ENCODE data around the gene PCMTD2.
"Not testable (repeated sequence)": the region's sequence is repeated elsewhere in the genome, so short reads cannot be mapped to it uniquely, and the experiment has no call there.

PCMTD2 gene

DNA sequence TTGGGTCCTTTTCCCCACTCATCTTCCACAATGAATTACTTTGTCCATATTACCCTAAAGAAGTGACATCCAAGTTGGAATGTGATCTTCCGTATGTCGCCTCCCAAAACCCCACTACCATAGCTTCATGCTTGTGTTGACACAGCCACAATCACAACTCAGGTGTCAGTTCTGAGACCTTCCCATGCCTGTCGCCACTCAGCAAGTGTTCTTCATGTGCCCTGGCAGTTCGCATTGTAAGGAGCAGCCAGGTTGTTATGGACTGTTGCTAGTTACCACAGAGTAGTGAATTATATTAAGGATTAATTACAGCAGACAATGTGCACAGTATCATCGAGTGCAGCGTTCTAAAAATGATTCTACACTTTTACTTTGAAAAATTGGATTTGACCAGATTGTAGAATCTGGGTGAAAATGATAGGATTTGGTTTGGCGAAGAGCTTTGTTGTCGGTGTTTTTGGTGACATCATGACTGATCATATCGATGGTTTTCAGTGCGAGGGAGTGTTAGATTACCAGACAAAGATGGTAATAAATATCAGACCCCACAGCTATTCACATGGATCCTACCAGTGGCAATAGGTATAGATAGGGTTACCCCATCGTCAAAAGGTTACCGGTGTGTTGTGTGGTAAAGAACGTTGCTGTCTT, 1.7 kb downstream of the PCMTD2 start:
- no peak for DNase-seq

DNA sequence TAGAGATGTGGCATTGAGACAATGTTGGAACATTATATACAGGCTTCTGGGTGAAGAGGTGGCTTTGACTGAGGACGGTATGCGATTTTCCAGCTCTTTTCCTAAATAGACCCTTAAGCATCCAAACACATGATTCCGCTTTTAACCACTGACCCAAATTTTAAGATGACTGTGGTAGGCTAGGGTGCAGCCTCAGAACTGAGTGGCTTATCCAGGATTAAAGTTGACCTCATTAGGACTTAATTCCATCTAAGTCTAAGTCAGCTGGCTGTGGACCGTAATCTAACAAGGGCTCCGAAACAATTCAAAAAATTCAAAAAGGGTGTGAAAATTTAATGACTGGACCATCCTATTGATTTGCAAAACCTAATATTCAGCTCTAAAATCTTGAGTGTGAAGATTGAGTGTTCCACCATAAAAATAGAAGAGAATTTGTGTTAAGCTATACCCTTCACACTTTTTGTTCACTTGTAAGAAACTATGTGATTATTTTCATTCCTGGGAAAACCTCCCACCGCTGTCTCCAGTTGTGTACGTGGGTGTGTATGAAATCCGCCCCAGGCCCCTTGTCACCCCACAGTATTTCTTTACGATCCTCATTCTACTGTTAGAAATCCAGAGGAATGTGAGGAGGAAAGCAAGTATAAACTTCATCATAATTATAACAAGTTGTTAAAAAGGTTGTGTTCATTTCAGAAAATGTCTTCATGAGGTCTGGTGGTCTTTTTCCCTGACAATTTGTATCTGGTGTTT, 2.7 kb downstream of the PCMTD2 start:
- no peak for DNase-seq

DNA sequence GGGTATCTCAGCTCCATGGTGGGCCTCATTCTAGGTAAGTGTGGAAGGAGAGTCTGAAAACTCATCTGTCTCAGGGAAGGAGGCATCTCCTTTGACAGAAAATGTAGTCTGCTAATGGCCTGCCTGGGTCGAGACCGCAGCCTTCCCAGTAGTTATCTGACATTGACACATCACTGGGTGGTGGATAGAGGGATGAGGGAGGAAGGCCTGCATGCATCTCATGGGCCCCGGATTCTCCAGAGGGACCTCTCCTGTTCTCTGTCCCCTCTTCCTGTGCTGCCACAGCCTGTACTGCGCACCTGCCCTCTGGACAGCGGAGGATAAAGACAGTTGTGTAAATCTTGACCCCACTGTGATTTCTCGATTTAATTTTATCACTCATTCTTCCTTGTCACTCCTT, 4.7 kb downstream of the PCMTD2 start:
- DNase-seq: no peak

DNA sequence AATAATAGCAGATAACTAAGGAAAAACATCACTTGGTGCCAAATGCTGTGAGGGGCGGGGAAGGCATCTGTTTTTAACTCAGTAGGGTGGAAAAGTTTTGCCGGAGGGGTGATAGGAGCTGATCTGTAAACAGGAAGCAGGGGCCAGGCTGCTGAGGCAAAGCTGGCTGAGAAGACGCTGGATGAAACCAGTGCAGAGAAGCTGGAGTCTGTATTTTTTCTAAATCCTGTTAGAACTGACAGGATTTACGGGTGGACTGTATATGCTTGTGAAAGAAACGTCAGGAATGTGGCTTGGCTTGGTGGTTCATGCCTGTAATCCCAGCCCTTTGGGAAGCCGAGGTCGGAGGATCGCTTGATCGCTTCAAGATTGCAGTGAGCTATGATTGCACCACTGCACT, 5.6 kb downstream of the PCMTD2 start:
- DNase-seq: no peak

DNA sequence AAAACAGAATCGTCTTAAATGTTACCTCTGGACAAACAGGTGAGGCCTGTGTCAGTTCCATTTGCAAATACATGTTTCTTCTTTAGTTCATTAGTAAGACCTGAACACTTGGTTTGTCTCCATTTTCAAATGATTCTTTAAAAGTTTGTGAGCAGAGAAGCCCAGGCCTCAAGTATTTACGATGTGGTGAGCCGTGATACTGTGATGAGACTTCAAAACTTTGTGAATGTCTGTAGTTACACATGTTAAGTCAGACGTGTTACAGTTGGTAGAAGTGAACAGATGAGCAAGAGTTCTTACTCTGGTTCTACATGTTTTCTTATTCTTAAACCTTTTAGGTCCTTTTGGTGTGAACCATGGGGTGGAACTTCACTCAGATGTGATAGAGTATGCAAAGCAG, 8.5 kb downstream of the PCMTD2 start:
- no peak for DNase-seq

DNA sequence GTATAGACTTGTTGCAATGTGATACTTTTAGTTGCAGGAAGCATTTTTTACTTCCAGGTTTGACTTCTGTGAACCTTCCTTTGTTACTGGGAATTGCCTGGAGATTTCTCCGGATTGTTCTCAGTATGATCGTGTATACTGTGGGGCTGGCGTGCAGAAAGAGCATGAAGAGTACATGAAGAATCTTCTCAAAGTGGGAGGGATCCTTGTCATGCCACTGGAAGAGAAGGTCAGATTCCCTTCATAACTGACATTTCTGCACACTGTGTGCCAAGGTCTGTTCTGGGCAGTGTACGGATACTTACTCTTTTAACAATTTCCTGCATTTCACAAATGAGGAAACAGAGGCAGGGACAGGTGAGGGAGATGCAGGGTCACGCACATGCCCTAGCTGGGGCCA, 9.7 kb downstream of the PCMTD2 start:
- no peak for DNase-seq

DNA sequence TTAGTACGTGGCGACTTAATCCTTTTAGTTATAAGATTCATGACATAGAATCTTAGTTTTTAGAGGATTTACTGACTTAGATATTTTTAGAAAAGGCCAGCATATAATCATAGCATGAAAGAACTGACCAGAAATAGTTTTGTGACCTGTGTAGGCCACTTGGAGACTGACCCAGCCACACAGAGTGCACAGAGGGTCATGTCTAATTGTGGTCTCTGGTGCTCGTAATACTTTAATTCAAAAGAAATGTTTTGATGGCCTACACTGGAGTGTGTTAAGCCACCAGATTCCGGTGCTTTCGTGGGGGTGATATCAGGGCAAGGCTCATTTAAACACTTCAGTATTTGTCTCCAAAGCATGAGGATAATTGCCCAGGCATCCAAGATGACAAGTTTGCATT, 11.4 kb downstream of the PCMTD2 start:
- DNase-seq: no peak

DNA sequence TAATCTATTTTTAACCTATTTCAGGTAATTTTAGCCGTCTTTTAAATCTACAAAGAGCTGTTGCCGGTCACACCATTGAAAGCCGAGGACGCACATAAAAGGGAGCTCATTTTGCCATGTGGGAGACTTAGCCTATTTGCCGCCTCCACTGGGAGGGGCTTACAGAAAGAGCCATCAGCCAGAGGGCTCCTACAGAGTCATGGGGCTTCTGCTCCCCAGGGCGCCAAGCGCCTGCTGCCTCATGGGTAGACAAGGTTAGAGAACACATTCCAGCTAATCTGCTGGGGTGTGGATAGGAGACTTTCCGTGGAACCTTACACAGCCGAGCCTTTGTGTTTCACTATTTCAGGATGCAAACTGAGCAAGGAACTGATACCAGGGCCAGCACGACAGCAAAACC, 12.6 kb downstream of the PCMTD2 start:
- no peak for DNase-seq

DNA sequence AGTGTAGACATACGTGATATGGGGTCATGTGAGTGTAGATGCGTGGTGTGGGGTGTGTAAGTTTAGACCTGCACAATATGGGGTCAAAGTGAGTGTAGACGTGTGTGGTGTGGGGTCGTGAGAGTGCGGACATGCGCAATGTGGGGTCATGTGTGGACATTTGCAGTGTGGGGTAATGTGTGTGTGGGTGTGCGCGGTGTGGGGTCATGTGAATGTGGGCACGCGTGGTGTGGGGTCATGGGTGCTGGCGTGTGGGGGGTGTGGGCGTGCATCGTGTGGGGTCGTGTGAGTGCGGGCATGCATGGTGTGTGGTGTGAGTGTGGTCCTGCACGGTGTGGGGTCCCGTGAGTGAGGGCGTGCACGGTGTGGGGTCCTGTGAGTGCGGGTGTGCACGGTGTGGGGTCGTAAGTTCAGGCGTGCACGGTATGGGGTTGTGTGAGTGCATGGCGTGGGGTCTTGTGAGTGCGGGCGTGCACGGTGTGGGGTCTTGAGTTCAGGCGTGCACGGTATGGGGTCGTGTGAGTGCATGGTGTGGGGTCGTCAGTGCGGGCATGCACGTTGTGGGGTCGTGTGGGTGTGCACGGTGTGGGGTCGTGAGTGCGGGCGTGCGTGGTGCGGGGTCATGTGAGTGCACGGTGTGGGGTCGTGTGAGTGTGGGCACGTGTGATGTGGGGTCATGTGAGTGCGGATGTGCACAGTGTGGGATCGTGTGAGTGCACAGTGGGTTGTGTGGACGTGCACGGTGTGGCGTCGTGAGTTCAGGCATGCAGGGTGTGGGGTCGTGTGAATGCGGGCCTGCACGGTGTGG, 14.3 kb downstream of the PCMTD2 start:
- DNase-seq: no peak

DNA sequence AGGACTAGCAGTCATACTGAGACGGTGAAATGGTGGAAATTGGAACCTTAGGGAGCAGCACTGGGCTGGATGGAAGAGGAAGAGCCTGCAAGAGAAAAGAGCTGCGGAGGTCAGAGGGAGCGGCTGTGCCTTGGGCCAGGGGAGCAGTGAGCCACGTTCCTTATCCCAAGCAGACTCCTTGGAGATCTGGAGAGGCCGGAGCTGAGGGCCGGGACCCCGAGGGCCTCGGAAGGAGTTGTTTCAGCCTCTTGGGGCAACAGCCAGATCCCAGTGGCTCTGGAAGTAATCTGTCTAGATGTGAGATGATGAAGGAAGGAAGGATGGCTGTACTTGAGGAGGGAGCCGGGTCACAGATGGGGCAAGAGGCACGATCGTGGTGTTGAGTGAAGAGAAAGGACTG, 16.1 kb downstream of the PCMTD2 start:
- no peak for DNase-seq

DNA sequence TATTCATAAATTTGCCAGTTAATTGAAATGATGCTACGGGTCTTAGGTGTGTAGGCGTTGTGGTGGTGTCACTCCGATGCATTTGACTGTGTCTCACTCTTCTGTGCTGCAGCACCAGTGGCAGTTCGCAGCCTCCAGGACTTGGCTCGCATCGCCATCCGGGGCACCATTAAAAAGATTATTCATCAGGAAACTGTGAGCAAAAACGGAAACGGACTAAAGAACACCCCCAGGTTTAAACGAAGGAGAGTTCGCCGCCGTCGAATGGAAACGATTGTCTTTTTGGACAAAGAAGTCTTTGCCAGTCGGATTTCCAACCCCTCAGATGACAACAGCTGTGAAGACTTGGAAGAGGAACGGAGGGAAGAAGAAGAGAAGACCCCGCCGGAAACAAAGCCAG, 17.6 kb downstream of the PCMTD2 start:
- DNase-seq: no peak

DNA sequence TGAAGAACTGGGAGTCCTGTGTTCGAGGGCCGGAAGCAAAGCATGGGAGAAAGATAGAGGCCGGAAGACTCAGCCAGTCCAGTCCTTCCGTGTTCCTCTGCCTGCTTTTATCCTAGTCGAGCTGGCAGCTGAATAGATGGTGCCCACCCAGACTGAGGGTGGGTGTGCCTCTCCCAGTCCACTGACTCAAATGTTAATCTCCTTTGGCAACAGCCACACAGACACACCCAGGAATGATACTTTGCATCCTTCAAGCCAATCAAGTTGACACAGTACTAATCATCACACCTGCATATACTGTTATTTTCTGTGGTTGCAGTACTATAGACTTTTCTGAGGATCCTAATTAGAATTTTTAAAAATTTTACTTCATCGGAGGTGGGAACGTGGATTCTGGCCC, 21.3 kb downstream of the PCMTD2 start:
- DNase-seq: no peak

DNA sequence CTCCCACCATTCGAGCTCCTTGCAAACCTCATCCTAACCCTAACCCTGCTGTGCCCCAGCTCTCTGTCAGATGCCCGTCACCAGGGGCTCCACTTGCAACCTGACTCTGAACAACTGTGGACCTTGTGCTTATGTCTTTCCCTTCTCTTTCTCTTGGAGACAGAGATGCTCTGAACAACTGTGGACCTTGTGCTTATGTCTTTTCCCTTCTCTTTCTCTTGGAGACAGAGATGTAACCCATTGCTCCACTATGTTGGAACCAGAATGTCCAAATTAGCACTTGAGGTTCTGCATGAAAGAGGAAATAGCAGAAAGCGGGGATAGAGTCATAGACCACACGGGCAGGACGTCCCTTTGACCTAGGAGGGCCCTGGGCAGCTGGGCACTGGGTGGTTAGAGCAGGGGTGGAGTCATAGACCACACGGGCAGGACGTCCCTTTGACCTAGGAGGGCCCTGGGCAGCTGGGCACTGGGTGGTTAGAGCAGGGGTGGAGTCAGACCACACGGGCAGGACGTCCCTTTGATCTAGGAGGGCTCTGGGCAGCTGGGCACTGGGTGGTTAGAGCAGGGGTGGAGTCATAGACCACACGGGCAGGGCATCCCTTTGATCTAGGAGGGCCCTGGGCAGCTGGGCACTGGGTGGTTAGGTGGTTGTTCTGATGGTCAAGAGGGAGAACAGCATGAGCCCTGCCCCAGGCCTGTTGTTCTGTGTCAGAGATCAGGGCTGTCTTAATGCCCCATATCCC, 22.2 kb downstream of the PCMTD2 start:
- no peak for DNase-seq

DNA sequence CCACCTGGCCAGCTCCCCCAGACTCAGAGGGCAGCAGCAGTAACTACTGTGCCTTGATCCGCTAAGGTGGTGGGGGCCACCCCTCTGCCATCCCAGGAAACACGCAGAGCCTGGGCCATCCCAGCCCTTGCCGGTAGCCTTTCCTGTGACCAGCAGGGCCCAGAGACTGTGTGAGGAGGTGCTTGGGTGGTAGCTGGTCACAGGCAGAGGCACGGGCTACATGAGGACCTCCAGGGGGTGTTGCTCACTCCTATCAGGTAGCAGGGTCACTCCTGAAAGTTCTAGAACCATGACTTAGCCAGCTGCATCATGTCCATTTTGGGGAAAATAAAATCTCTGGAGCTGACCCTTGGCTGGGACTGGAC, 22.8 kb downstream of the PCMTD2 start:
- DNase-seq: no peak

DNA sequence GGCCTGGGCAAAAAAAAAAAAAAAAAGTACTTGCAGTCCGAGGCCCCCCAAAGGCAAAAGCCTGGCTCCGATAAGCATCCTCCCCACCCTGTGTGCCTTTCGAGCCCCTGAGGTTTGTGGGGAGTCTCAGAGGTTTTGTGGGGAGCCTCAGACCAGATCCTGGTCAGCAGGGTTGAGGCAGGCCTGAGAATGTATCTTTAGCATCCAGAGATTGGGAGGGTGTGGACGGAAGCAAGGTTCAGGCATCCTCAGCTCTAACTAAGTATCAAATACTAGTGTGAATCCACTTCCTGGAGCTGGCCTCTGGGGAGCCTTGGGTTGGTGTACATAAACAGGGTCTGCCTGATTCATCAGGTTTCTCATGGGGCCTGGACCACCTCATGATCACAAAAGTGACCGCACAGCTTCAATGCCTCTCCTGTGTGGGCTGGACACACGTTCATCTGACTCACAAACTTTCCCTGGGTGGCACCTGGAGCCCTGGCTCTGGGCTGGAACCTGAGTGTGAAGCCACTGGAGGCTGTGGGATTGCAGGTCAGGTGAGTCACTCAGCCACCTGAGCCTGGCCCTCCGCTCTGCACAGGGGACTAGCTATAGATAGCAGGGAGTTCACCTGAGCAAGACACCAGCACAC, 24.4 kb downstream of the PCMTD2 start:
- DNase-seq: no peak

DNA sequence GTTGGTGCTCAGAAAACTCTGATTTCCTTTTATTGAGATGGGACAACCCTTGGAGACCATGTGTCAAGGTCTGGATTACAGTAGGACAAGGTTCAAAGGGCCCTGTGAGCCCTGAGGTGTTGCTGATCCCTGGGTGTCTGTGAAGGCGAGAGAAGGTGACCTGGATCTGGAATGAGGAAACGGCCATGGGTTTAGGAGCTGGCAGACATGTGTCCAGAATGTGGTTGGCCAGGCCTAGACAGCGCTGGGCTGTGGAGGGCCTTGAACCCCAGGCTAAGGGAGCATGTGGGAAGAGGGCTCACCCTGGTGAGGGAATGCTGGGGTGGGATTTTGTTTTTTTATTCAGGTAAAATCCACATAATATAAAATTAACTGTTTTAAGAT, 24.9 kb downstream of the PCMTD2 start:
- DNase-seq: no peak

DNA sequence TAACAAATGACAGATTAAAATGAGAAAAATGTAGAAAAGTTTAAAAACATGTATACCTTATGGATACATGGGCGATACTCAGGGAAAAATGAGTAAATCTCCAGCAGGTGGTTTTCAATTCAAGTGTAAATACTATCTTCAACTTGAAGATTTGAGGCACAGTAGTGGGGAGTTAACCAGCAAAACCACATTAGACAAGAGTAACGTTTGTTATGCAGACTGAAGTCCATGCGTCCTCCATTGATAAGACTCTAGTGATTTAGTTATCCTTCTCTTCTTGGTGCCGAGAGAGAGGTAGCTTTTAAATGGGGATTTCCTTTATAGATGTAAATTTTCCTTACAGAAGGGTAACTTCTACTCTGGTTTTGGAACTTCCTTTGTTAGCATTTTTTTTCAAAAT, 28.1 kb downstream of the PCMTD2 start:
- DNase-seq: no peak

DNA sequence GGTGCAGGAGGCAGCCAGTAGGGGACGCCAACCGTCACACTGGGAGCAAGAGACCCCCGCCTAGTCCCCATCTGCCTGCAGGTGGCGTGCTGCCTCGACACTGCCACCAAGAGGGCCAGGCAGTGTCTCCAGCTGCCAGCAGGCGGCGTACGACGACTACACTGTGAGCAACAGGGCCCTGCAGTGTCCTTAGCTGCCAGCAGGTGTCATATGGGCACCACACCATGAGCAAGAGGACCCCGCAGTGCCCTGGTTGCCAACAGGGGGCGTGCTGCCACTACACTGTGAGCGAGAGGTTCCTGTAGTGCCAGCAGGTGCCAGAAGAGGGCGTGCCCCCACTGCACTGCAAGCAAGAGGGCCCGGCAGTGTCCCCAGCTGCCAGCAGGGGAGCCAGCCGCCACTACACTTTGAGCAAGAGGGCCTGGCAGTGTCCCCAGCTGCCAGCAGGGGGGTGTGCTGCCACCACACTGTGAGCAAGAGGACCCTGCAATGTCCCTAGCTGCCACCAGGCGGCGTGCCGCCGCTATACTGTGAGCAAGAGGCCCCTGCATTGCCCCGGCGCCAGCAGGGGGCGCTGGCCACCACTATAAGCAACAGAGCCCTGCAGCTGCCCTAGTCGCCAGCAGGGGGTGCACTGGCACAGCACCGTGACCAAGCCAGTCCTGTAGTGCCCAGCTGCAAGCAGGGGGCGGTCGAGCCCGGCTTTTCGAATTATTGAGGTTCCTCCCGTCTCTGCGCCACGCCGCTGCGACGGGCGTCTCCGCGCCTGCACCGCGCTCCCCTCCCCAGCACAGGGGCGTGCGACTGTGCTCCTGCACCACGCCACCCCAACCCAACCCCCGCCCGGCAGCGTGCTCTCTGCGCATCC, 30.3 kb downstream of the PCMTD2 start:
- DNase-seq: peak; percentile 86

DNA sequence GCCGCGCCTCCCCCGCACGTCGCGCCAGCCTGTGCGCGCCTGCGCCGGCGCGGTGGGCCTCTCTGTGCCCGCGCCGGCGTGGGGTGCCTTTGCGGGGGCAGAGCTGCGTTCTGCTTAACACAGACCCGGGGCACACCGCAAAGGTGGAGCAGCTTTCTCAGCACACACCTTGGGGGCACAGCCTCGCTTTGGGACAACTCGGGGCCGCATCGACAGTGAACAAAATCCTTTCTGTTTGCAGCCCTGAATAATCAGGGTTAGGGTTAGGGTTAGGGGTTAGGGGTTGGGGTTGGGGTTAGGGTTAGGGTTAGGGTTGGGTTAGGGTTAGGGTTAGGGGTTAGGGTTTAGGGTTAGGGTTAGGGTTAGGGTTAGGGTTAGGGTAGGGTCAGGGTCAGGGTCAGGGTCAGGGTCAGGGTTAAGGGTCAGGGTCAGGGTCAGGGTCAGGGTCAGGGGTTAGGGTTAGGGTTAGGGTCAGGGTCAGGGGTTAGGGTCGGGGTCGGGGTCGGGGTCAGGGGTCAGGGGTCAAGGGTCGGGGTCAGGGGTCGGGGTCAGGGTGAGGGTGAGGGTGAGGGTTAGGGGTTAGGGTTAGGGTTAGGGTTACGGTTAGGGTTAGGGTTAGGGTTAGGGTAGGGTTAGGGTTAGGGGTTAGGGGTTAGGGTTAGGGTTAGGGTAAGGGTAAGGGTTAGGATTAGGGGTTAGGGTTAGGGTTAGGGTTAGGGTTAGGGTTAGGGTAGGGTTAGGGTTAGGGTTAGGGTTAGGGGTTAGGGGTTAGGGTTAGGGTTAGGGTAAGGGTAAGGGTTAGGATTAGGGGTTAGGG, 31.1 kb downstream of the PCMTD2 start:
- DNase-seq: not testable (repeated sequence)

DNA sequence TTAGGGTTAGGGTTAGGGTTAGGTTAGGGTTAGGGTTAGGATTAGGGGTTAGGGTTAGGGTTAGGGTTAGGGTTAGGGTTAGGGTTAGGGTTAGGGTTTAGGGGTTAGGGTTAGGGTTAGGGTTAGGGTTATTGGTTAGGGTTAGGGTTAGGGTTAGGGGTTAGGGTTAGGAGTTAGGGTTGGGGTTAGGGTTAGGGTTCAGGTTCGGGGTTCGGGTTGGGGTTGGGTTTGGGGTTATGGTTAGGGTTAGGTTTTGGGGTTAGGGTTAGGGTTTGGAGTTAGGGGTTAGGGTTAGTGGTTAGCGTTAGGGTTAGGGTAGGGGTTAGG, 31.7 kb downstream of the PCMTD2 start:
- DNase-seq: not testable (repeated sequence)

DNA sequence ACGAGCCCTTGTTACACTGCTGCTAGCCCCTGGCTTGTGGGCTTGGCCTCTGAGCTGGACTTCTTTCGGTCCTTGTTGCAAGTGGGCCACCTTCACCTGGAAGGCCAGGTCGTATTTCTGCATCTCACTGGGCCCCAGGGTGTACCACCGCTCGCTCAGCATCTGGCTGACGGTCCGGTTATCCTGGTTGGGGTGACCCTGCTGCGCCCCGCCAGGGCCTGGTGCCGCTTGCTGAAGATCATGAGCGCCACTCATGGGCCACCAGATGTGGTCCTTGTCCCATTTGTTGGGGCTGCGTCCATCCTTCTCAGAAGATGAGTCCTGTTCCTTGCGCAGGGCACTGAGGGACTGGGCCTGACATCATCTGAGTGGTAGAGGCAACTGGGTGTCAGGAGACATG, 36.6 kb downstream of the PCMTD2 start:
- not testable (repeated sequence) for DNase-seq

All from hematopoietic multipotent progenitor cell treated with erythropoietin and hydrocortisone succinate and interleukin-3 and kit ligand, for 8 days (in vitro differentiated cells).